Measurements from ENCODE around the gene CYP17A1.
"Not testable (repeated sequence)": the region's sequence is repeated elsewhere in the genome, so short reads cannot be mapped to it uniquely, and the experiment has no call there.

Gene CYP17A1

GRCh38 chr10:102837230-102837721 lies at the start of gene CYP17A1:
Gene CYP17A1, minus strand, starts transcription at chr10:102837413. Its CDS starts 52 bp downstream, at chr10:102837361.
- H3K36me3 ChIP-seq (replicated peaks) = no peaks in the 10 kb centered on the region
- H3K27me3 ChIP-seq (ENCODE audit: low read depth) = no peaks in the 10 kb centered on the region
- no peaks in the 10 kb centered on the region for H3K4me1 ChIP-seq
- no peak for DNase-seq (ENCODE audit: low spot score in 2 of 2)
- in situ Hi-C loops (cut with MboI; ENCODE audit: low sequenced_read_pairs) = loop anchor here (5.0 to 10.0 kb wide), 3 partner anchors 65 to 408 kb away; partner anchors contain the start of gene RPEL1
- H3K4me3 ChIP-seq = no peak within 1 kb of the TSS
- peaks cover 5% of the 10 kb centered on the region for H3K9me3 ChIP-seq

- no peak for DNase-seq (ENCODE audit: low spot score in 2 of 2)
- Histone ChIP-seq H3K4me3 (no peak overlapping the region), H3K27me3 (ENCODE audit: low read depth) (no peaks in the 10 kb centered on the region), H3K36me3 (replicated peaks) (peaks cover 8% of the 10 kb centered on the region), H3K9me3 (no peaks in the 10 kb centered on the region), H3K4me1 (peaks cover 6% of the 10 kb centered on the region)
- in situ Hi-C loops (cut with MboI; ENCODE audit: low sequenced_read_pairs) = no loop called here
These were observed 43.0 kb upstream of the CYP17A1 start for GRCh38 chr10:102880256-102880655.

- Histone ChIP-seq H3K27me3 (ENCODE audit: low read depth) (no peaks in the 10 kb centered on the region), H3K36me3 (replicated peaks) (peaks cover 8% of the 10 kb centered on the region), H3K9me3 (no peaks in the 10 kb centered on the region), H3K4me1 (peaks cover 6% of the 10 kb centered on the region), H3K4me3 (no peak overlapping the region)
- in situ Hi-C loops (cut with MboI; ENCODE audit: low sequenced_read_pairs) = no loop called here
- DNase-seq (ENCODE audit: low spot score in 2 of 2) = no peak
These were observed 41.4 kb upstream of the CYP17A1 start for GRCh38 chr10:102878629-102879028.

GRCh38 chr10:102876747-102877153 lies 39.5 kb upstream of the CYP17A1 start:
- Histone ChIP-seq H3K9me3 (no peaks in the 10 kb centered on the region), H3K4me1 (peaks cover 6% of the 10 kb centered on the region), H3K27me3 (ENCODE audit: low read depth) (no peaks in the 10 kb centered on the region), H3K4me3 (no peak overlapping the region), H3K36me3 (replicated peaks) (peaks cover 8% of the 10 kb centered on the region)
- DNase-seq (ENCODE audit: low spot score in 2 of 2) = no peak
- in situ Hi-C loops (cut with MboI; ENCODE audit: low sequenced_read_pairs) = no loop called here

- peaks cover 10% of the 10 kb centered on the region for H3K4me1 ChIP-seq
- H3K9me3 ChIP-seq = no peaks in the 10 kb centered on the region
- no peaks in the 10 kb centered on the region for H3K27me3 ChIP-seq (ENCODE audit: low read depth)
- no peaks in the 10 kb centered on the region for H3K36me3 ChIP-seq (replicated peaks)
- in situ Hi-C loops (cut with MboI; ENCODE audit: low sequenced_read_pairs) = no loop called here
- H3K4me3 ChIP-seq = no peak overlapping the region
- DNase-seq (ENCODE audit: low spot score in 2 of 2) = no peak
These were observed 35.0 kb upstream of the CYP17A1 start for GRCh38 chr10:102872163-102872562.

- Histone ChIP-seq H3K36me3 (replicated peaks) (no peaks in the 10 kb centered on the region), H3K4me1 (peaks cover 4% of the 10 kb centered on the region), H3K9me3 (no peaks in the 10 kb centered on the region), H3K4me3 (peak overlapping the region; percentile 25; the same call in 1 of the 2 replicates), H3K27me3 (ENCODE audit: low read depth) (no peaks in the 10 kb centered on the region)
- DNase-seq (ENCODE audit: low spot score in 2 of 2) = no peak
- in situ Hi-C loops (cut with MboI; ENCODE audit: low sequenced_read_pairs) = no loop called here
These were observed 33.0 kb upstream of the CYP17A1 start for GRCh38 chr10:102870221-102870620.

GRCh38 chr10:102869258-102870198 lies 32.3 kb upstream of the CYP17A1 start, which contains the start of gene AS3MT:
Gene AS3MT, plus strand, starts transcription at chr10:102869470. Its CDS starts 123 bp downstream, at chr10:102869593.
- DNase-seq (ENCODE audit: low spot score in 2 of 2) = peak; percentile 60 to 84
- Histone ChIP-seq H3K27me3 (ENCODE audit: low read depth) (no peaks in the 10 kb centered on the region), H3K4me3 (peak within 1 kb of the TSS; percentile 25), H3K36me3 (replicated peaks) (no peaks in the 10 kb centered on the region), H3K4me1 (peaks cover 4% of the 10 kb centered on the region), H3K9me3 (no peaks in the 10 kb centered on the region)
- in situ Hi-C loops (cut with MboI; ENCODE audit: low sequenced_read_pairs) = no loop called here

- Histone ChIP-seq H3K27me3 (ENCODE audit: low read depth) (no peaks in the 10 kb centered on the region), H3K36me3 (replicated peaks) (no peaks in the 10 kb centered on the region), H3K4me3 (peak overlapping the region; percentile 25), H3K9me3 (no peaks in the 10 kb centered on the region), H3K4me1 (peaks cover 4% of the 10 kb centered on the region)
- in situ Hi-C loops (cut with MboI; ENCODE audit: low sequenced_read_pairs) = no loop called here
- DNase-seq (ENCODE audit: low spot score in 2 of 2) = no peak
These were observed 31.7 kb upstream of the CYP17A1 start for GRCh38 chr10:102868911-102869257.

- Histone ChIP-seq H3K4me1 (peaks cover 4% of the 10 kb centered on the region), H3K9me3 (no peaks in the 10 kb centered on the region), H3K27me3 (ENCODE audit: low read depth) (no peaks in the 10 kb centered on the region), H3K4me3 (no peak overlapping the region), H3K36me3 (replicated peaks) (no peaks in the 10 kb centered on the region)
- no peak for DNase-seq (ENCODE audit: low spot score in 2 of 2)
- in situ Hi-C loops (cut with MboI; ENCODE audit: low sequenced_read_pairs) = no loop called here
These were observed 28.4 kb upstream of the CYP17A1 start for GRCh38 chr10:102865620-102866019.

GRCh38 chr10:102863660-102864059 lies 26.4 kb upstream of the CYP17A1 start:
- Histone ChIP-seq H3K4me1 (no peaks in the 10 kb centered on the region), H3K36me3 (replicated peaks) (no peaks in the 10 kb centered on the region), H3K27me3 (ENCODE audit: low read depth) (no peaks in the 10 kb centered on the region), H3K4me3 (no peak overlapping the region), H3K9me3 (no peaks in the 10 kb centered on the region)
- in situ Hi-C loops (cut with MboI; ENCODE audit: low sequenced_read_pairs) = no loop called here
- no peak for DNase-seq (ENCODE audit: low spot score in 2 of 2)

GRCh38 chr10:102859911-102860310 lies 22.7 kb upstream of the CYP17A1 start:
- Histone ChIP-seq H3K36me3 (replicated peaks) (no peaks in the 10 kb centered on the region), H3K9me3 (no peaks in the 10 kb centered on the region), H3K4me3 (no peak overlapping the region), H3K27me3 (ENCODE audit: low read depth) (no peaks in the 10 kb centered on the region), H3K4me1 (peaks cover 17% of the 10 kb centered on the region)
- DNase-seq (ENCODE audit: low spot score in 2 of 2) = no peak
- in situ Hi-C loops (cut with MboI; ENCODE audit: low sequenced_read_pairs) = no loop called here

GRCh38 chr10:102856758-102857424 lies 19.7 kb upstream of the CYP17A1 start:
- DNase-seq (ENCODE audit: low spot score in 2 of 2) = peak in 1 of 2 experiments; percentile 27
- Histone ChIP-seq H3K4me3 (no peak overlapping the region), H3K4me1 (peaks cover 17% of the 10 kb centered on the region), H3K9me3 (no peaks in the 10 kb centered on the region), H3K36me3 (replicated peaks) (no peaks in the 10 kb centered on the region), H3K27me3 (ENCODE audit: low read depth) (no peaks in the 10 kb centered on the region)
- in situ Hi-C loops (cut with MboI; ENCODE audit: low sequenced_read_pairs) = no loop called here

- H3K36me3 ChIP-seq (replicated peaks); H3K9me3 ChIP-seq; in situ Hi-C loops (cut with MboI; ENCODE audit: low sequenced_read_pairs); H3K4me3 ChIP-seq; H3K27me3 ChIP-seq (ENCODE audit: low read depth): not testable (repeated sequence)
- H3K4me1 ChIP-seq = peaks cover 17% of the 10 kb centered on the region
- peak; percentile 82 to 90 for DNase-seq (ENCODE audit: low spot score in 2 of 2)
These were observed 18.7 kb upstream of the CYP17A1 start for GRCh38 chr10:102855731-102856436.

Data from HAP-1 (cell line).